ENCODE measurements around the gene LUC7L. TPM values are rescaled to one million over a fixed set of nuclear protein-coding genes. Genes with fewer than 3 reads are reported as not detected.

The LUC7L gene
- total and polyA plus RNA-seq, 10 of the 15 experiments (the other 5 are each of a cell fraction or from before 2014, with no cell fraction given): 2.3 to 59.6 (median 44.1) TPM

GRCh38 chr16:165539-166374, 63.5 kb downstream of the LUC7L start, which contains the start of gene HBM:
Gene HBM, plus strand, starts transcription at chr16:165978. Its CDS starts 20 bp downstream, at chr16:165998.
- Histone ChIP-seq H3K27ac (ENCODE audit: control insufficient read depth, insufficient read depth) (no peak within 1 kb of the TSS), H4K20me1 (ENCODE audit: control insufficient read depth, insufficient read depth) (no peaks in the 10 kb centered on the region), H3K4me1 (ENCODE audit: control insufficient read depth, insufficient read depth, low read length) (peaks cover 3% of the 10 kb centered on the region; the same call in 1 of the 2 replicates), H3K27me3 (replicated peaks in 1 of 2; ENCODE audit: control insufficient read depth in 2 of 2, insufficient read depth in 2 of 2, low read length in 1 of 2) (peaks cover 9 to 24% of the 10 kb centered on the region in 2 experiments), H3K9ac (ENCODE audit: control insufficient read depth, insufficient read depth, low read length) (no peak within 1 kb of the TSS), H3K4me3 (no peak within 1 kb of the TSS), H2AFZ (ENCODE audit: control insufficient read depth, low read depth, low read length) (no peak within 1 kb of the TSS), H3K4me2 (ENCODE audit: control insufficient read depth, insufficient read depth) (peak within 1 kb of the TSS; percentile 50; the same call in 1 of the 2 replicates), H3K36me3 (ENCODE audit: control insufficient read depth in 2 of 2, insufficient read depth in 2 of 2, low read length in 1 of 2) (no peaks in the 10 kb centered on the region), H3K79me2 (ENCODE audit: control insufficient read depth, insufficient read depth, low read length) (no peaks in the 10 kb centered on the region), H3K9me3 (replicated peaks; ENCODE audit: control insufficient read depth, insufficient read depth, low read length) (no peaks in the 10 kb centered on the region)
- ATAC-seq (no peak; the same call in 1 of the 3 replicates), FAIRE-seq (no peak), DNase-seq (ENCODE audit: low read depth, low spot score) (no peak)
- in situ Hi-C loops (cut with MboI): no loop called here
- ChIA-PET POLR2A (no interaction called here), CTCF (interaction anchor here (1.3 kb wide), 1 partner anchor 59 kb away, joined by 3 read pairs; no protein-coding TSS in a partner anchor), RAD21 (ENCODE audit: unreplicated experiment) (no interaction called here), SMC1A (ENCODE audit: uncharacterized antibody, unreplicated experiment) (no interaction called here)
- intact Hi-C loops (cut with micrococcal nuclease; ENCODE audit: unreplicated experiment): no loop called here
- 28% methylated on average over 73 of the region's 75 CpGs for WGBS (ENCODE audit: insufficient coverage, insufficient replicate concordance, low lambda C conversion rate, missing lambda C conversion rate)
- no TSS peak for BruUV-seq (replicated peaks)
- TF ChIP-seq SIX5 (IDR thresholded peaks at IDR 0.05; ENCODE audit: low read depth, low read length, severe bottlenecking) (no peak), KDM1A (IDR thresholded peaks at IDR 0.05; ENCODE audit: borderline replicate concordance) (no peak), EZH2 (IDR thresholded peaks at IDR 0.05; ENCODE audit: borderline replicate concordance, control insufficient read depth, low read depth, low read length) (0 out of 2 replicates have a peak, but pooled peaks have one; percentile 49), HCFC1 (IDR thresholded peaks at IDR 0.05; ENCODE audit: low read length) (no peak), E2F4 (IDR thresholded peaks at IDR 0.05; ENCODE audit: low read depth, low read length) (no peak), ZNF24 (IDR thresholded peaks at IDR 0.05) (no peak), HDGF (IDR thresholded peaks at IDR 0.05) (no peak), ZNF384 (IDR thresholded peaks at IDR 0.05; ENCODE audit: borderline replicate concordance, low read depth, low read length) (no peak), BCL3 (IDR thresholded peaks at IDR 0.05; ENCODE audit: borderline replicate concordance, insufficient read depth, low read depth, low read length, poor library complexity, severe bottlenecking) (no peak), PBX3 (IDR thresholded peaks at IDR 0.05; ENCODE audit: insufficient replicate concordance, low read depth, low read length) (no peak), USF1 (IDR thresholded peaks at IDR 0.05; ENCODE audit: borderline replicate concordance, extremely low read length, insufficient read depth, low read depth, low read length) (peak; percentile 12), ZBTB11 (CRISPR knock-in tag; IDR thresholded peaks at IDR 0.05) (no peak), HDAC6 (IDR thresholded peaks at IDR 0.05; ENCODE audit: unreplicated experiment) (no peak), NR2F1 (conservative IDR thresholded peaks at IDR 0.05) (no peak)
